T-helper 22 cell (primary cell): ENCODE measurements around the gene DPM3.
"Not testable (repeated sequence)": the region's sequence is repeated elsewhere in the genome, so short reads cannot be mapped to it uniquely, and the experiment has no call there.

Experiments used
- DNase-seq: peaks from one replicate; pipeline ENCODE4 v3.0.0-alpha.2; 2020; ENCODE audit warnings: low read depth

DPM3 gene, protein sequence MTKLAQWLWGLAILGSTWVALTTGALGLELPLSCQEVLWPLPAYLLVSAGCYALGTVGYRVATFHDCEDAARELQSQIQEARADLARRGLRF

DNA sequence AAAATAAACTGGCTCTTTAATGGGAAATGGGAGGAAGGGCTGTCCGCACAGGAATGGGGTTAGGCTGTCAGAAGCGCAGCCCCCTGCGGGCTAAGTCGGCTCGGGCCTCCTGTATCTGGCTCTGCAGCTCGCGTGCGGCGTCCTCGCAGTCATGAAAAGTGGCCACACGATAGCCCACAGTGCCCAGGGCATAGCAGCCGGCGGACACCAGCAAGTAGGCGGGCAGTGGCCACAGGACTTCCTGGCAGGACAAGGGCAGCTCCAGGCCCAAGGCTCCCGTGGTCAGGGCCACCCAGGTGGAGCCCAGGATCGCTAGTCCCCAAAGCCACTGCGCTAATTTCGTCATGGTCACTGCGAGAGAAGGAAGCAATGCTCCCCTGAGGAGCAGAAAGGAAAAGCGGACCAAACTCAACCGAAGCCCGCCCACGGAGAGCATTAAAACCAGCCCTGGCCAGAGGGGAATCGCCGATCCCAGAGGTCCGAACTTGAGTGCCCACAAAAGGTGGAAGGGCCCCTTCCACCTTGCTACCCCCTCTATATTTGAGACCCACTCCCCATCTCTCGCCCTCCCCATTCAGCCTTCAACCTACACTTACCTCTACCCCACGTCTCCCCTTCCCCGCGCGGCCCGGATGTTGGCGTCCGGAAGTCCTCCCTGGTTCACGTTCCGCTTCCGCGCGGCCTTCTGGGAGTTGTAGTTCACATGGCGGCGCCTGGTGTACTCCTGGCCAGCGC, at the start of gene DPM3:
DPM3 (minus strand) TSS at position 637 of the 735 bp plus-strand sequence; CDS start at position 346, 291 bp downstream.
- peak; percentile 78 for DNase-seq

DNA sequence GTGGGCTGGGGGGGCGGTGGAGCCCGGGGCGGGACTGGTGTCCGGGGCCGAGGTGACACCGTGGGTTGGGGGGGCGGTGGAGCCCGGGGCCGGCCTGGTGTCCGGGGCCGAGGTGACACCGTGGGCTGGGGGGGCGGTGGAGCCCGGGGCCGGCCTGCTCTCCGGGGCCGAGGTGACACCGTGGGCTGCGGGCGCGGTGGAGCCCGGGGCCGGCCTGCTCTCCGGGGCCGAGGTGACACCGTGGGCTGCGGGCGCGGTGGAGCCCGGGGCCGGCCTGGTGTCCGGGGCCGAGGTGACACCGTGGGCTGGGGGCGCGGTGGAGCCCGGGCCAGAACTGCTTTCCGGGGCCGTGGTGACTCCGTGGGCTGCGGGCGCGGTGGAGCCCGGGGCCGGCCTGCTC, 49.6 kb upstream of the DPM3 start:
- not testable (repeated sequence) for DNase-seq

DNA sequence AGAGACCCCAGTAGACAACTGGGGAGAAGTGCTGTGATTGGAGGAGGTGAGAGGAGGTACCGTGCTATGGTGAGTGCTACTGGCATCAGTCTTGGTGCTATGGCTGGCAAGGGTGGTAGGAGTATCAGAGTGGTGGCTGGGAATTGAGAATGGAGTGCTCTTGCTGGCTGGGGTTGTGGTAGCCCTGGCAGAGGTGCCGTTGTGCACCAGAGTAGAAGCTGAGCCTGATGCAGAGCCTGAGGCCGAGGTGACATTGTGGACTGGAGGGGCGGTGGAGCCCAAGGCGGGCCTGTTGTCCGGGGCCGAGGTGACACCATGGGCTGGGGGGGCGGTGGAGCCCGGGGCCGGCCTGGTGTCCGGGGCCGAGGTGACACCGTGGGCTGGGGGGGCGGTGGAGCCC, 47.9 kb upstream of the DPM3 start:
- no peak for DNase-seq

DNA sequence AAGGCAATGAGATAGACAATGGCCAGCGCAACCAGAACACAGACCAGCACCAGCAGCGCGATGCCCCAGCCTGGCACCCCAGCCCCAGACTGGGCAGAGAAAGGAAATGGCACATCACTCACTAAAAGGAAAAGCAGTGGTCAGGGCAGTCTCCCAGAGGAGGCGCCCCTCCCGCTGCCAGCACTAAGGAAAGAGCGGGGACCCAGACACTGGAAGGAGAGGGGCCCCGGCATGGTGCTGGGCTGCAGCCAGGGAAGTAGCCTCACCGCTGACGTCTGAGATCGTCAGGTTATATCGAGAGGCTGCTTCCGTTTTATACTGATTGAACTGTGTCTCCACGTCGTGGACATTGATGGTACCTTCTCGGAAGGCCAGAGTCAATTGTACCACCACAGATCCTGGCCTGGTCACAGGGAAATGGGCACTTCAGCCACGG, 47.1 kb upstream of the DPM3 start:
- no peak for DNase-seq

DNA sequence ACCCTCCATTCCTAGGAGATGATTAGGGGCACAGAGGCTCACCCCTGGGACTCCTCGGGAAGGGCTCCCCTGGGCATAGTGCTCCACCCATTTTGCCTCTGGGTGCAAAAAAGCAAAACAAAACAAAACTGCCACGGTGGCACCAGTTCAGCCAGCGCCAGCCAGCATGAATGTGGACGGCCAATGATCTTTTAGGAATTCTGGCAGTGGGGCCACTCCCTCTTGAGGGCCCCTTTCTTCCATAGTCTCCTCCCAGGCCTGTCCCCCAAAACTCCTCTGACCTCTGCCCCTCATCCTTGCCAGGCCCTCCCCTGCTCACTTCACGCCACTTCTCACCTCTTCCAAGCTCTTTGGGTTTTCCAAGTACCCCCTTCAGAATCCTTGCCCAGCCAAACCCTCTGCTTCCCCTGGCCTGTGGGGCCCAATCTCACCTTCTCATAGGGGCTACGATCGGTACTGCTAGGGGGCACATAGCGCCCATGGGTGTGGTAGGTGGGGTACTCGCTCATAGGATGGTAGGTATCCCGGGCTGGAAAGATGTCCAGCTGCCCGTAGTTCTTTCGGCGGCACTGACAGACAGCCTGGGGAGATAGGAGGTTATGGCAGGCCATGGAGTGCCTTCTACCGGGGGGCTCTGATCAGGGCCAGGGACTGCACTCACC, 46.6 kb upstream of the DPM3 start:
- DNase-seq, result no peak

DNA sequence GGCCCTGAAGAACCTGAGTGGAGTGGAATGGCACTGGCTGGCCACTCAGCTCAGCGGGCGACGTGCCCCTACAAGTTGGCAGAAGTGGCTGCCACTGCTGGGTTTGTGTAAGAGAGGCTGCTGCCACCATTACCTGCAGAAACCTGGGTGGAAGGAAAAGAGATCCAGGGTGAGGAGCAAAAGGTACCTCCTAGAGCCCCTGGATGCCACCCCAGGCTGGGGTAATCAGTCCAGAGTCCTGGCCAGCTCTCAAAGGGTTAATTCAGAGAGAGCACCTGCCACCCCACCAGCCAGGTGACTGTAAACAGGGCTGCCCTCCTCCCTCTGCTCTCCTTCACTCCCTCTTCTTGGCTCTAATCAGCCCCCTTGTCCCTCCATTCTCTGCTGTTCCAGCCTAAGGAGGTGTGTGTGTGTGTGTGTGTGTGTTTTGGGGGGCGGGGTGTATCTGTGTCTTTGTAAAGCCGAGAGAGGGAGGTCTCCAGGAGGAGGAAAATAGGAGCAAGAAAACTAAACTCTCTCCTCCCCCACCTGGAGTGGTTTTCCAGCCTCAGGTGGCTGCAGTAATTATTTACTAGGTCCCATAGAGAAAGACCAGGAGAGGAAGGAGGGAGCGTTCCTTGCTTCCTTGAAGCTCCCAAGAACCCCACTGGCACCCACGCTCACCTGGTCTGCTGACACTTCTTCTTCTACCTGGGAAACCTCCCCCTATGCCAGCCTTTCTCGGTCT, 45.9 kb upstream of the DPM3 start:
- no peak for DNase-seq

DNA sequence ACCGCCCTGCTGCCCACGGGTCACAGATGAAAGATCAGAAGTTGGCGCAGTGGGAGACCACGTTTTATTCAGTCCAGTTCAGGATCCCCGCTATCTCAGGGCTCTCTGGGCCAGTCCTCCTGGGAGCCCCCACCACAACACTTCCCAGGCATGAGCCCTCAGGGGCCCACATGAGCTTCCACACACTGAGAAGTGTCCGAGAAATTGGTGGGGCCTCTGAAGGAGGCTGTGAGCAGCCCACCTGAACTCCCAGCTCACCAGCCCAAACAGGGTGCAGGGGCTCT, 45.4 kb upstream of the DPM3 start:
- DNase-seq, result no peak

DNA sequence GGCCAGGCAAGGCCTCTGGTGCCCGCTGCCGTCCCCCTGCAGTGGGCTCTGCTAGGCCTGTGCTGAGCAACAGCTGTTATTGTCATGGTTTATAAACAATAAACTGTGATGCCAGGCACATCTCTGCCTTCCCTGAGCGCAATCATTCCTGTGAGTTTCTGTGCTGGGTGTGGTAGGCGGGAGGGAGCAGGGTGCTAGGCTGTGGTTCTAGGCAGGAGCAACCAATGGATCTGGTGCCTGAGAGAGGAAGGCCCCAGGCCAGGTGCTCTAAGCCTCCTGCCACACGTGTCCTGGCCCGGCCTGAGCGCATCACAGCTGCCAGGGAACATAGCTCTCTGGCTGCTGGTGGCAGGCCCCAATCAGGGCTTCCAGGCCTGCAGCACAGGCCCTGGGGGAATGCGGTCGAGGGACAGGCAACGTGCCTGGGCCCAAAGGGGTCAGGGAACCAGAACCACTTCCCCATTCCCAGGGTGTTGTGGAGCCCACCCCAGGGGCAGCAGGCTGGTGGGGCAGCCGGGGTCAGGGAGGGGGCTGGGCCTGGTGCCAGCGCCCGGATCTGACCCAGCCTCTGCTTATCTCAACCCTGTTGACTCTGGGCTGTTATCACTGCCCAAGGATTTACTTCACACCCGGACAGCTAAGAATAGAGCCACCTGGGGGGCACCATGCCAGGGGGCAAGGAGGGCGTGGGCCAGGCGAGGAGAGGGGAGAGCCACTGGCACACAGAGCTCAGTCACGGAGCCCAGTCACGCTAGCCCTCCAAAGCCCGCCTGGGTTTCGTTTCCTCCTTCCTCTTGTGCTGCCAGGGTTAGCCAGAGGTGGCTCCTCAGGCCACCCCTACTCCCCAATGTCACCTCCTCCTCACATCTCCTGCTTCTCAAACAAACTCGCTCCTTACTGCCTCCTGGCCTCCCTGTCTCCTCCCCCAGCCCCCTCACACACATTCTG, 44.8 kb upstream of the DPM3 start:
- no peak for DNase-seq

DNA sequence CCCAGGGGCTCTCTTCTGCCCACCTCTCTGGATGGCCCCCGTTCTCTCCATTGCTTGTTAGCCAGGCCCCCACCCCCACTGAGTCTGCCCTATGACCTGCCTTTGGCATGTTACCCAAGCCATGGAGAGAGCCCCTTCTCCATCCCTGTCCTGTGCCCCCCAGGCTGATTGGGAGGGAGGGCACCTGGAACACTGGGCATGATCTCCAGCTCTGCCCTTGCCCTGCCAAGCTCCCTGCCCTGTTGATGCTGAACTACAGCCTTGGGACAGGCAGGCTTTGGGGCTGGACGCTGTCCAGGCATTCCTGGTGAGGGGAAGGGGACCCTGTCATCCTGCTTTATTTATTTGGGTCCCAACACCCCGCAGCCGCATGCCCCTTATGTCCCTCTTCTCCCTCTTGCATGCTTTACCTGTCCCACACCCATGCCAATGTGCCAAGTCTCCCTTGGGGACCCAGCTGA, 44.0 kb upstream of the DPM3 start:
- DNase-seq, result no peak

DNA sequence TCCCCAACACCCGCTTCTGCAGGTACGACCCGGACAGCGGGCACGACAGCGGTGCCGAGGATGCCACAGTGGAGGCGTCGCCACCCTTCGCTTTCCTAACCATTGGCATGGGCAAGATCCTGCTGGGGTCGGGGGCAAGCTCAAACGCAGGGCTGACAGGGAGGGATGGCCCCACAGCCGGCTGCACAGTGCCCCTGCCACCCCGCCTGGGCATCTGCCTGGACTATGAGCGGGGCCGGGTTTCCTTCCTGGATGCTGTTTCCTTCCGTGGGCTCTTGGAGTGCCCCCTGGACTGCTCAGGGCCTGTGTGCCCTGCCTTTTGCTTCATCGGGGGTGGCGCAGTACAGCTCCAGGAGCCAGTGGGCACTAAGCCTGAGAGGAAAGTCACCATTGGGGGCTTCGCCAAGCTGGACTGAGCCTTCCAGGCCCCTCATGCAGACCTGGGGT, 43.5 kb upstream of the DPM3 start:
- no peak for DNase-seq

DNA sequence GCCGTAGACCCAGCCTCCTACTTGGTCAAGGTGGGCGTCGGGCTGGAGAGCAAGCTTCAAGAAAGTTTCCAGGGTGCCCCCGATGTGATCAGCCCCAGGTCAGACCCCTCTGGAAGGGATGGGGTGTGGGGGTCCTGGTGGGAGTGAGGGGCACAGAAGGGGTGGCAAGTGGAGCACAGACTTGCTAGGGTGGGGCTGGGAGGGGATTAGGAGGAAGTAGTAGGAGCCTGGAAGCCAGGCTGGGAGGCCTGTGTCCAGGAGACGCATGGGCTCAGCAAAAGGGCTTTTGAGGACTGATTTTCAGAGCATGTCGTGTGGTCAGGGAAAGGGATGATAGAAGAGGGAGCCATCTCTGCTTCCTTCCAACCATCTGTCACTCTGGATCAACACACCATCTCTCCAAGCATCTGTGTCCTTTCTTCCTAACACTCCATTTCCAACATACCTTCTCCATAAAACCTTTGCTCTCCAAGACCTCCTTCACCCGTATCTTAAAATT, 41.8 kb upstream of the DPM3 start:
- no peak for DNase-seq

DNA sequence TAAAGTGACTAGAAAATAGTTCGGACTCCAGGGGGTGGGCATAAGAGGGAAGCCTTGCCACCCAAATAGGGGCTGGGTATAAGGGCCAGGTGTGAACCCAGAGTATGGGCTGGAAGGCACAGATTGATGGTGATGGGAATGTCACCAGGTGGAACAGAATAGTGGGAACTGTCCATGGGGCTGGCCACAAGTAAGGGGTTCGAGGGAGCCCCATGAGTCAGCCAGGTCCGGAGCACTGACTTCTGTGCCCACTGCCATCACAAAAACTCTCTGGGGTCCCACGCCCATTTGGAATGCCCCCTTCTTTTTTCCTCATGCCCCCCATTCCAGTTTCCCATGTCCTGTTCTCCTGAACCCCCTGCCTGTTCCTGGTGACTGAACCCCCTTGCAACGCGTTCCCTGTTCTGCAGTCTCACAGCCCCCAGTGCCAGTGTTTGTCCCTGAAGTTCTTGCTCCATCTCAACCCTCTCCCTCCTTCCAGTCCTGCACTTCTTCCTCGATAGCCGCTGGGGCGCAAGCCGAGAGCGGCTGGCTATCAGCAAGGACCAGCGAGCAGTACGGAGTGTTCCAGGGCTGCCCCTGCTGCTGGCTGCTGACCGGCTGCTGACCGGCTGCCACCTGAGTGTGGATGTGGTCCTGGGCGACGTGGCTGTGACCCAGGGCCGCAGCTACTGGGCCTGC, 41.2 kb upstream of the DPM3 start:
- DNase-seq, result no peak

DNA sequence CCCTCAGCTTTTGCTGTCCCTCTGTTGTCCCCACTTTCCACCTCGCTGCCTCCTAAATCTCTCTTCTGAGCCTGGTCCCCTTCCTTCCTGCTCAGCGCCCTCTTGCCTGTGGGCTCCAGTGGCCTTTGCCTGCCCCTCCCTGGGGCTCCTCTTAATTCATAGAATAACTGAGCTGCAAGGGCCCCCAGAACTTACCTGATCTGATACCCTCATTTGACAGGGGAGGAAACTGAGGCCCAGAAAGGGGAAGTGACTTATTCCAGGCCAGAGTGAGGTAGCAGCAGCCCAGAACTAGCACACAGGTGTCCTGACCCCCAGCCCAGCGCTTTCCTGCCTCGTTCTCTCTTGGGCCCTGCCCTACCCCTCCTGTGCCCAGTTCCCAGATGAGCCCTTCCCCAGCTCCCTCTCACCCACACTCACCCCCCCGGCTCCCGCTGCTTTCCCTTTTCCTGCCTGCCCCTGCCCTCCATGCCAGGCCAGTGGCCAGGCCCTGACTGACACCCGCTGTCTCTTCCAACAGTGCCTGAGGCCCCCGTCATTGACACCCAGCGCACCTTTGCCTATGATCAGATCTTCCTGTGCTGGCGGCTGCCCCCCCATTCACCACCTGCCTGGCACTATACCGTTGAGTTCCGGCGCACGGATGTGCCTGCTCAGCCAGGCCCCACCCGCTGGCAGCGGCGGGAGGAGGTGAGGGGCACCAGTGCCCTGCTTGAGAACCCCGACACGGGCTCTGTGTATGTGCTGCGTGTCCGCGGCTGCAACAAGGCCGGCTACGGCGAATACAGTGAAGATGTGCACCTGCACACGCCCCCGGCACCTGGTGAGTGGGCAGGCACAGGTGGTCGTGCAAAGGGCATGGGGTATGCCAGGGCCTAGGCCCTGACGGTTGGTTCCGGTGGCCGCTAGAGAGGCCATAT, 39.0 kb upstream of the DPM3 start:
- no peak for DNase-seq

DNA sequence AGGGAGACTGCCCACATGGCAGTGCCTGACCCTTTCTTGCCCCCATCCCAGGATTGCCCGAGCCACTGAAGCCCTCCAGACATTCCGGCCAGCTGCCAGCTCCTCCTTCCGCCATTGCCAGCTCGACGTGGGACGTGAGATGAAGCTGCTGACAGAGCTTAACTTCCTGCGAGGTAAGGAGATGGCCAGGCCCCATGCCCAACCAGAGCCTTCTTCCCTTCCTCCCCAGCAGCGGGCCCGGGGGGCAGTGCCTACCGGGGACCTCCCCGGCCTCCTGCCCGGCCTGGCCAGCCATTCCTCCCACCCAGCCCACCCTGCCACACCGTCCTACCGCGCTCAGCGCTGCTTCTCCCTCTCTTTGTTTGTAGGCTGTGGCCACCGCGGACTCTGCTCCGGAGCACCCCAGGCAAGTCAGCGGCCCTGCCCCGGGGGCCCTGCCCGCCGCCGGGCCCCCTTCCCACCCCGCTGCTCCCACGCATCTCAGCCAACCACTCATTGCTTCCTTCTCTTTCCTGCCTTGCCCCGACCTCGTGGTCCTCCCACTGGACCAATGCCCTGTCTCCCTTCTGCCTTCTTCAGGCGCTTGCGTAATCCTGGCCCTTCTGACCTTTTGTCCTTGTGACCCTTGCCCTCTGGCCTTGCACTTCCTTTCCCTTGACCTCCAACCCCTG, 38.2 kb upstream of the DPM3 start:
- no peak for DNase-seq

DNA sequence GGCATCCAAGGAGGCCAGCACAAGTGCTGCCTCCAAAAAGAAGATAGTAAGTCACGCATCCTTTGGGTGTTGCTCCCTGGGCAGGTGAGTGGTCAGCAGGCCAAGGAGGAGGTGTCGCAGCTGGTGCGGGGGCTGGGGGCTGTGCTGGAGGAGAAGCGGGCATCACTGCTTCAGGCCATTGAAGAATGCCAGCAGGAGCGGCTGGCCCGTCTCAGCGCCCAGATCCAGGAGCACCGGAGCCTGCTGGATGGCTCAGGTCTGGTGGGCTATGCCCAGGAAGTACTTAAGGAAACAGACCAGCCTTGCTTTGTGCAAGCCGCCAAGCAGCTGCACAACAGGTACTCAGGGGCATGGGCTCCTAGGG, 37.6 kb upstream of the DPM3 start:
- no peak for DNase-seq

DNA sequence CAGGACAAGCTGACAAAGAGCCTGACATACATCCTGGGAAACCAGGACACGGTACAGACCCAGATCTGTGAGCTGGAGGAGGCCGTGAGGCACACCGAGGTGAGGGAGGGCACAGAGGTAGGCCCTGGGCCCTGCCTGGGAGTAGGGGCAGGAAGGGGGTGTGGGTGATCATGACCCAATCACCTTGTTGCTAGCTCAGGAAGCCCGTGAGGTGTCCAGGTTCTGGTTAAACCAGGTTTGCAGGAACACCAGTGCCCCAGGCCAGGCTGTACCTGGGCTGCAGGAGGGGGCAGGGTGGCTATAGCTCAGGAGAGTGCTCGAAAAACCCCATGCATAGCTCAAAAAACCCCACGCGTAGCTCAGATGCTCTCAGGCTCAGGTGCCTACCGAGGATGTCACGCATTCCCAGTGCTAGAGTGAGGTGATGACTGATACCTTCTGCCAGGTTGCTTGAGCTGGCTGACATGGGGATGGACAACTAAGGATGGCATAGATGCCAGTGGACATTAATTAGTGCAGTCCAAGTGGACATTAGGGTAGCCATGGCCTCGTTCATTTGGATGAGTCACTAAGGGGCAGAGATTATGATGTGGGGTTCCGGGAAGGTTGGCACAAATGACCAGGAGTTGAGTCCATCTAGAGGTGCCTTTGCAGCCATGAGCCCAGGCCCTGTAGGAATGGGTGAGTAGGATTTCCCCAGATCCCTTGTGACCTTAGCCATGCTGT, 37.0 kb upstream of the DPM3 start:
- no peak for DNase-seq

DNA sequence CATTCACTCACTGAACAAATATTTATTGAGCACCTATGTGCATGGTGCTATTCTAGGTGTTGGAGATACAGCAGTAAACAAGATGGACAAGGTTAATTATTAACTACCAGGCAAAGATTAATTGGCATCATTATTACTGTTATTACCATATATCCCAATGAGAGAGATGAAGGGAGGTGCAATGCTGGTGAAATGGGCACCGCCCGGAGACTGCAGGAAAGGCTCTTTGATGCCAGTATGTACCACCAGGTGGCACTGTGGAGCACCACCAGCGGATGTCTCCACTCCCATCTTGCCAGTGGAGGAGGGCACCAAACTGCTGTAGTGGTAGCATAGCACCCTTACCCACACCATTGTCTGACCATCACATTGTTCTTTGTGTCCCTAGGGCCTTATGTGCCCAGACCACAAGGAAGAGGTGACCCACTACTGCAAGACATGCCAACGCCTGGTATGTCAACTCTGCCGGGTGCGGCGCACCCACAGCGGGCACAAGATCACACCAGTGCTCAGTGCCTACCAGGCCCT, 36.3 kb upstream of the DPM3 start:
- DNase-seq, result peak; percentile 51

DNA sequence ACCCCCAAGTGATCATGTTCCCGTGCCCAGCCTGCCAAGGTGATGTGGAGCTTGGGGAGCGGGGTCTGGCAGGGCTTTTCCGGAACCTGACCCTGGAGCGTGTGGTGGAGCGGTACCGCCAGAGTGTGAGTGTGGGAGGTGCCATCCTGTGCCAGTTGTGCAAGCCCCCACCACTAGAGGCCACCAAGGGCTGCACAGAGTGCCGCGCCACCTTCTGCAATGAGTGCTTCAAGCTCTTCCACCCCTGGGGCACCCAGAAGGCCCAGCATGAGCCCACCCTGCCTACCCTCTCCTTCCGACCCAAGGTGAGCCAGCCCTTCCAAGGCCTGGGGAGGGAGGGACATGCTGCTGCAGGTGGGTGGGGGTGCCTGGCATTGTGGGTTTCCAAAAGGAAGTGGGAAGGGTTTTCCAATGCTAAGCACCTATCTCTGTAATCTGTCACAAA, 35.6 kb upstream of the DPM3 start:
- DNase-seq, result no peak
